ENCODE data around the gene LUC7L.
A peak's percentile ranks its signal among the peaks of the same experiment; 100 is the strongest.

DNA sequence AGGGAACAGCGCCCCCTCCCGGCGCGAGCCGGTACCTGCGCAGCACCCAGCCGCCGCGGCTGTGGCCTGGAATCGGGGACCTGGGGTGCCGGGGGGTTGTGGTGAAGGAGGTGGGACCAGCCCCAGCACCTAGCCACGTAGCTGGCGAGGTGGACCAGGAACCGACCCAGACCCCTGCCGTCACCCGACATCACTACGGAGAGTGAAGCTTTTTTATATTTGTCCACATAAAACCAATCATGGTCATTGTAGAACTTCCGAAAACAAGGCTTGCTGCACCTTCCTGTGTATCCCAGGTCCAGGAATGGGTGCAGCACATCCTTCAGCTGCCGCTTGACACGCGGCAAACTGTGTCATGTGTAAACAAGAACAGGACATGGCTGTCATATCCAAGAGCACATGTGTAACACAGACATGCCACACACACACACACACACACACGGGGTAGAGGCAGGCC is 47.7 kb downstream of the LUC7L start:
- TF ChIP-seq POLR2A (IDR thresholded peaks at IDR 0.05; ENCODE audit: low read depth, low read length) = no peak
- no peak for TF ChIP-seq POLR2AphosphoS5 (IDR thresholded peaks at IDR 0.05; ENCODE audit: low read length)
- TF ChIP-seq ZNF274 (IDR thresholded peaks at IDR 0.05; ENCODE audit: insufficient read depth, insufficient read length) = no peak
- TF ChIP-seq, protein P1, sequence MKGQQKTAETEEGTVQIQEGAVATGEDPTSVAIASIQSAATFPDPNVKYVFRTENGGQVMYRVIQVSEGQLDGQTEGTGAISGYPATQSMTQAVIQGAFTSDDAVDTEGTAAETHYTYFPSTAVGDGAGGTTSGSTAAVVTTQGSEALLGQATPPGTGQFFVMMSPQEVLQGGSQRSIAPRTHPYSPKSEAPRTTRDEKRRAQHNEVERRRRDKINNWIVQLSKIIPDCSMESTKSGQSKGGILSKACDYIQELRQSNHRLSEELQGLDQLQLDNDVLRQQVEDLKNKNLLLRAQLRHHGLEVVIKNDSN (IDR thresholded peaks at IDR 0.05; ENCODE audit: borderline replicate concordance, extremely low read length, insufficient read depth, low read depth, low read length) = no peak
- TF ChIP-seq, protein P2, sequence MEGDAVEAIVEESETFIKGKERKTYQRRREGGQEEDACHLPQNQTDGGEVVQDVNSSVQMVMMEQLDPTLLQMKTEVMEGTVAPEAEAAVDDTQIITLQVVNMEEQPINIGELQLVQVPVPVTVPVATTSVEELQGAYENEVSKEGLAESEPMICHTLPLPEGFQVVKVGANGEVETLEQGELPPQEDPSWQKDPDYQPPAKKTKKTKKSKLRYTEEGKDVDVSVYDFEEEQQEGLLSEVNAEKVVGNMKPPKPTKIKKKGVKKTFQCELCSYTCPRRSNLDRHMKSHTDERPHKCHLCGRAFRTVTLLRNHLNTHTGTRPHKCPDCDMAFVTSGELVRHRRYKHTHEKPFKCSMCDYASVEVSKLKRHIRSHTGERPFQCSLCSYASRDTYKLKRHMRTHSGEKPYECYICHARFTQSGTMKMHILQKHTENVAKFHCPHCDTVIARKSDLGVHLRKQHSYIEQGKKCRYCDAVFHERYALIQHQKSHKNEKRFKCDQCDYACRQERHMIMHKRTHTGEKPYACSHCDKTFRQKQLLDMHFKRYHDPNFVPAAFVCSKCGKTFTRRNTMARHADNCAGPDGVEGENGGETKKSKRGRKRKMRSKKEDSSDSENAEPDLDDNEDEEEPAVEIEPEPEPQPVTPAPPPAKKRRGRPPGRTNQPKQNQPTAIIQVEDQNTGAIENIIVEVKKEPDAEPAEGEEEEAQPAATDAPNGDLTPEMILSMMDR (IDR thresholded peaks at IDR 0.05 in 2 of 3, conservative IDR thresholded peaks at IDR 0.05 in 1 of 3; ENCODE audit: control insufficient read depth in 2 of 3, extremely low read depth in 1 of 3, insufficient read depth in 1 of 3, low read depth in 3 of 3, low read length in 3 of 3) = peak; percentile 87 to 97 (median 97)
